Placental epithelial cell (primary cell): Measurements from ENCODE around the gene HES3. TPM values are rescaled to one million over a fixed set of nuclear protein-coding genes. Genes with fewer than 3 reads are reported as not detected.

ENCODE experiments used
- total RNA-seq: library from RNA; depleted of rRNA; stranded (reverse); fragments of >200 nt; gene quantifications from 2 replicates; pipeline ENCODE4 v1.2.3, GENCODE V29; 2012

Gene HES3, protein sequence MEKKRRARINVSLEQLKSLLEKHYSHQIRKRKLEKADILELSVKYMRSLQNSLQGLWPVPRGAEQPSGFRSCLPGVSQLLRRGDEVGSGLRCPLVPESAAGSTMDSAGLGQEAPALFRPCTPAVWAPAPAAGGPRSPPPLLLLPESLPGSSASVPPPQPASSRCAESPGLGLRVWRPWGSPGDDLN
- not detected in 2 replicates for total RNA-seq

GRCh38 chr1:6243993-6244392 is at the start of gene HES3:
Gene HES3 (plus strand): TSS chr1:6244179. CDS start chr1:6244366, 187 bp downstream.

DNA sequence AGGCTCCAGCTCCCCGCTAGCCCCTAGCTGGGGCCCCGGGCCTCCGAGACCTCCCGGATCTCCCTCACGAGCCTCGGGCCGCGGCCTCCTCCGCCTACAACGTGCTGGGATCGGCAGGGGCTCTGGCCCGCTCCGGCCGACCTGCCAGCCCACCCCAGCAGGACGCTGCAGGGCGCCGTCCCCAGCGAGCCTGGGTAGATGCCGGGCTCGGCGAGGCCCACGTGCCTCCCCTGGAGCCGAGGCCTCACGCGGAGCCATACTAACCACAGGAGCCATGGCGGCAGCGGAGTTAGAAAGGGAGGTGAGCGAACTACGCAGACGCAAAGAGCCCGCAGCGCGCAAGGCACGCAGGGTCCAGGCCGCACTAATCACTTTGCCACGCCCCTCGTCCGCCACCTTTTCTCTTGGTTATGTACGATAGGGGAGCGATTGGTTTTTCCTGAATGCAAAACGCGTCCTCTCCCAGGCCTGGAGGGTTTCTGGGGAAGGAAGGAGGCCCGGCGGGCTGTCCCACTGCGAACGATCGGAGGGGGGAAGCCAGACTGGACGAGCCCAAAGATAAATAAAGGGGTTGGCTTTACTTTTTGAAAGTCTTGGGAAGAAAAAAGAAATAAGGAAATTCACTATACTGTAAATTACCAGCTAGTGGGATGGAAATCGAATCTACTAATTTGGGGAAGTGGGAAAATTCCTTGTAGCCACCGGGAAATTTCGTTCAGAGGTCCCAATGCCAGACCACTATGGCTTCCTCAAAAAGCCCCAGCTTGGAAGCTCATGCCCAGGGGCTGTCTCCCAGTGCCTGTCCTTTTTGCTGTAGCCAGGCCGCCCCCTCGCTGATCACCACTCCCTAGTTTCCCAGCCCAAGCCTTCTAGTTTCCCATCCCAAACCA is 44.4 kb upstream of the HES3 start, which contains the start of gene RPL22:
Gene RPL22, minus strand, starts transcription at position 298 of the 890 bp plus-strand sequence. Its CDS starts 22 bp downstream, at position 276.

GRCh38 chr1:6205849-6206519 is 38.0 kb upstream of the HES3 start, which contains the start of gene RNF207:
Gene RNF207 (plus strand): TSS chr1:6206119. CDS start chr1:6206536, 417 bp downstream.

DNA sequence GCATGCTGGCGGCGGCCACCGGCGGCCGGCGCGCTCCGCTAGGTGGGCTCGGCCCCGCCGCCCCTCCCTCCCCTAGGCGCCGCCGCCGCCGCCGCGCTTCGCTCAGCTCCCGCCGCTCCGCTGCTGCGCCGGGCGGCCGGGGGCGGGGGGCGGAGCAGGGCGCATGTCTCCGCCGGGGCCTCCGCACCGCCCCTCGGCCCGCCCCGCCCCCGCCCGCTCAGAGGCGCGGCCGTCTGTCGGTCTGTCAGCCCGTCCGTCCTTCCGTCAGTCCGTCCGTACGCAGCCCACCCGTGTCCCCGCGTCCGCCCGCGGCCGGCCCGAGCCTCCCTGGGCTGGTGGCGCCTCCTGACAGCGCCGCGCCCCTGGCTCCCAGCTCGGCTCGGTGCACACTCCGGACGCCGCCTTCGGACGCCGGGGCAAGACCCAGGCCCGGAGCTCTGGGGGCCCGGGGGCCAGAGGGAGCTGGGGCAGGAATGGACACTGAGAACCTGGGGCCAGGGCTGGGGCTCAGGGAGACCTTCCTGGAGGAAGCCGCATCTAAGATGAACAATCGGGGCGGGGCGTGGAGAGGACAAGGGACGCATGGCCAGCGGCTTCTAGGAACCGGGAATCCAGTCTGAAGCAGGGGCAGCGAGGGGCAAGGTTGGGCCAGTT is 17.1 kb downstream of the HES3 start, which contains the start of gene GPR153:
Gene GPR153, minus strand, starts transcription at position 138 of the 654 bp plus-strand sequence. CDS start 6,193 bp downstream, outside the sequence.

Other genes with a start within 250 kb of the HES3 start
- gene KCNAB2, start 198.3 kb upstream of the HES3 start, total RNA-seq: 1.1 and 2.7 TPM in 2 replicates
- under 0.01 TPM in 1 of 2 replicates, not detected in the other for gene CHD5, start 63.9 kb upstream of the HES3 start, total RNA-seq
- 66.9 and 120 TPM in 2 replicates for gene RPL22, start 44.6 kb upstream of the HES3 start, total RNA-seq
- 13.6 and 26.7 TPM in 2 replicates for gene RNF207, start 38.1 kb upstream of the HES3 start, total RNA-seq
- gene ICMT, start 8.2 kb upstream of the HES3 start, total RNA-seq: 29.1 and 57.9 TPM in 2 replicates
- gene GPR153, start 16.9 kb downstream of the HES3 start, total RNA-seq: 0.87 and 2.0 TPM in 2 replicates
- gene ACOT7, start 149.6 kb downstream of the HES3 start, total RNA-seq: 10.6 and 42.9 TPM in 2 replicates
- 4.3 and 9.0 TPM in 2 replicates for gene HES2, start 175.7 kb downstream of the HES3 start, total RNA-seq
- gene ESPN, start 180.6 kb downstream of the HES3 start, total RNA-seq: under 0.01 TPM in 1 of 2 replicates, not detected in the other
- gene TNFRSF25, start 222.0 kb downstream of the HES3 start, total RNA-seq: 2.9 and 13.3 TPM in 2 replicates
- 14.2 and 22.8 TPM in 2 replicates for gene PLEKHG5, start 247.5 kb downstream of the HES3 start, total RNA-seq